Transverse colon (tissue), 4 donors: Measurements from ENCODE around the gene SLC25A29.
"Not testable (repeated sequence)": the region's sequence is repeated elsewhere in the genome, so short reads cannot be mapped to it uniquely, and the experiment has no call there.

Experiments used
- POLR2A ChIP-seq: fragments of 450-650 bp; IDR thresholded peaks from one replicate; pipeline ENCODE4 v1.6.1; 2016; ENCODE audit warnings: antibody characterized with exemption, mild to moderate bottlenecking, moderate library complexity
- POLR2AphosphoS5 ChIP-seq, 3 donors: sonication (generic); formaldehyde crosslinking; IDR thresholded peaks; one replicate each; pipeline ENCODE4 v1.6.1; 2016; ENCODE audit warnings: antibody characterized with exemption in 3 of 3
- TF ChIP-seq, protein P1 (sequence below), 5 experiments: fragments of 200-600 bp in 3 of 5; fragments of 450-650 bp in 2 of 5; sonication (generic) in 3 of 5; IDR thresholded peaks; 1 replicate in 2 of 5; 2 replicates in 3 of 5; pipeline ENCODE4 v1.5.1; 2016 to 2017; ENCODE audit warnings: antibody characterized with exemption in 5 of 5, inconsistent platforms in 3 of 5, mild to moderate bottlenecking in 2 of 5, moderate library complexity in 1 of 5

DNA sequence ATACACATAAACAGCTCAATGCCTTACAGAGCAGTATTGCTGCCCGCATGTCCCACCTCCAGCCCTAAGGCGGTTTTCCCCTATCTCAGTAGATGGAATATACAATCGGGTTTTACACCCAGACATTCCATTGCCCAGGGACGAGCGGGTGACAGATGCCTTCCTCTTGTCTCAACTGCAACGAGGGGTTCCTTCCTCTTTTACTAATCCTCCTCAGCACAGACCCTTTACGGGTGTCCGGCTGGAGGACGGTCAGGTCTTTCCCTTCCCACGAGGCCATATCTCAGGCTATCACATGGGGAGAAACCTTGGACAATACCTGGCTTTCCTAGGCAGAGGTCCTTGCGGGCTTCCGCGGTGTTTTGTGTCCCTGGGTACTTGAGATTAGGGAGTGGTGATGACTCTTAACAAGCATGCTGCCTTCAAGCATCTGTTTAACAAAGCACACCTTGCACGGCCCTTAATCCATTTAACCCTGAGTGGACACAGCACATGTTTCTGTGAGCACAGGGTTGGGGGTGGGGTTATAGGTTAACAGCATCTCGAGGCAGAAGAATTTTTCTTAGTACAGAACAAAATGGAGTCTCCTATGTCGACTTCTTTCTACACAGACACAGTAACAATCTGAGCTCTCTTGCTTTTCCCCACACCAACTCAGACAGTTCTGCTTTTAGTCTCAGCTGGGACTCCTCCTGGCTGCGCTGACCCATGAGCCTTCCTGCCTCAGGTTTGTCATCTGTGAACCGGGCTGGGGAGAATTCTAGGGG lies 6.0 kb upstream of the SLC25A29 start:
- not testable (repeated sequence) for TF ChIP-seq POLR2AphosphoS5 (IDR thresholded peaks at IDR 0.05); POLR2A
- TF ChIP-seq, protein P1, sequence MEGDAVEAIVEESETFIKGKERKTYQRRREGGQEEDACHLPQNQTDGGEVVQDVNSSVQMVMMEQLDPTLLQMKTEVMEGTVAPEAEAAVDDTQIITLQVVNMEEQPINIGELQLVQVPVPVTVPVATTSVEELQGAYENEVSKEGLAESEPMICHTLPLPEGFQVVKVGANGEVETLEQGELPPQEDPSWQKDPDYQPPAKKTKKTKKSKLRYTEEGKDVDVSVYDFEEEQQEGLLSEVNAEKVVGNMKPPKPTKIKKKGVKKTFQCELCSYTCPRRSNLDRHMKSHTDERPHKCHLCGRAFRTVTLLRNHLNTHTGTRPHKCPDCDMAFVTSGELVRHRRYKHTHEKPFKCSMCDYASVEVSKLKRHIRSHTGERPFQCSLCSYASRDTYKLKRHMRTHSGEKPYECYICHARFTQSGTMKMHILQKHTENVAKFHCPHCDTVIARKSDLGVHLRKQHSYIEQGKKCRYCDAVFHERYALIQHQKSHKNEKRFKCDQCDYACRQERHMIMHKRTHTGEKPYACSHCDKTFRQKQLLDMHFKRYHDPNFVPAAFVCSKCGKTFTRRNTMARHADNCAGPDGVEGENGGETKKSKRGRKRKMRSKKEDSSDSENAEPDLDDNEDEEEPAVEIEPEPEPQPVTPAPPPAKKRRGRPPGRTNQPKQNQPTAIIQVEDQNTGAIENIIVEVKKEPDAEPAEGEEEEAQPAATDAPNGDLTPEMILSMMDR (IDR thresholded peaks at IDR 0.05): not testable (repeated sequence)
